T1000 (cell line): ENCODE data around the gene ZNF485.
"Not testable (repeated sequence)": the region's sequence is repeated elsewhere in the genome, so short reads cannot be mapped to it uniquely, and the experiment has no call there.

Experiments used
- DNase-seq: peaks from one replicate; lab custom pipeline; 2025; ENCODE audit warnings: mixed read lengths; lab: John Stamatoyannopoulos, UW

ZNF485 gene

GRCh38 chr10:43605850-43606322, 352 bp upstream of the ZNF485 start:
- DNase-seq: no peak

- DNase-seq: no peak
Measured at GRCh38 chr10:43607199-43607573, 948 bp downstream of the ZNF485 start.

- DNase-seq: no peak
Measured at GRCh38 chr10:43610636-43611035, 4.4 kb downstream of the ZNF485 start.

DNA sequence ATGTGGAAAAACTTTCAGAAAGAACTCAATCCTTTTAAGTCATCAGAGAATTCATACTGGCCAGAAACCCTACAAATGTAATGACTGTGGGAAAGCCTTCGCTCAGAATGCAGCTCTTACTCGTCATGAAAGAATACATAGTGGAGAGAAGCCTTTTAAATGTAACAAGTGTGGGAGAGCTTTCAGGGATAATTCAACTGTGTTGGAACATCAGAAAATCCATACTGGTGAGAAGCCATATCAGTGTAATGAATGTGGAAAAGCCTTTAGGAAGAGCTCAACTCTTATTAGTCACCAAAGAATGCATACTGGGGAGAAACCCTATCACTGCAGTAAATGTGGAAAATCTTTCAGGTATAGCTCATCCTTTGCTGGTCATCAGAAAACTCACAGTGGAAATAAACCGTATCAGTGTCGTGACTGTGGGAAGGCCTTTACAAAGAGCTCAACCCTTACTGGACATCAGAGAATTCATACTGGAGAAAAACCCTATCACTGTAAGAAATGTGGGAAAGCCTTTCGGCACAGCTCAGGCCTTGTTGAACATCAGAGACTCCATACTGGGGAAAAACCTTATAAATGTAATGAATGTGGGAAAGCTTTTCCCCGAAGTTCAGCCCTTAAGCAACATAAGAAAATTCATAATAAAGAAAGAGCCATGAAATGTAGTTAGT, 10.6 kb downstream of the ZNF485 start:
- no peak for DNase-seq

DNA sequence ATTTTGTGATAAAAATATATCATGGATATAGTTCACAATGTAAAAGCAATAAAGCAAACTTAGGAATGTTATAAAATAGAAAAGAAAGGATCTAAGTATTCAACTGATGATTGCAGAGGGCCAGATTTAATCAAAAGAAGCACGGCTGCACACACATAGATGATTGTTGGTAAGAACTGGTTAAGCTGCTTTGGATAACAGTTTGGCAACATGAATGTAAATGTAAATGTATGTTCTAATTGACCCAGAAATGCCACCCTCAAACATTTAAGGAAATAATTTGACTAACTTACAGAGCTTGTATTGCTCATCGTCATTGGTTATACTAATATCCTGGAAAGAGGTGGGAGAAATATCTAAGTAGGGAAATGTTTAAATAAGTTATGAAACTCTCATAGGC, 13.1 kb downstream of the ZNF485 start:
- DNase-seq: no peak

DNA sequence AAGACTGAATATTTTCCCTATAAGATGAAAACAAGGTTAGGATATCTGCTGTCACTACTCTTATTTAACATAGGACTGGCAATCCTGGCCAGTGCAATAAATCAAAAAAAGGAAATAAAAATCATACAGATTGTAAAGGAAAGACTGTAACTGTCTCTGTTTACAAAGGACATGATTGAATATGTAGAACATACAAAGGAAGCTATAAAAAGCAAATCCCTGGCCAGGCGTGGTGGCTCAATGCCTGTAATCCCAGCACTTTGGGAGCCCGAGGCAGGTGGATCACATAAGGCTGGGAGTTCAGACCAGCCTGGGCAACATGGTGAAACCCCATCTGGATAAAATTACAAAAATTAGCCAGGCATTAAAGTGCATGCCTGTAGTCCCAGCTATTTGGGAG, 15.8 kb downstream of the ZNF485 start:
- DNase-seq: no peak

GRCh38 chr10:43623351-43623750, 17.1 kb downstream of the ZNF485 start:
- no peak for DNase-seq

- no peak for DNase-seq
Measured at GRCh38 chr10:43627942-43628341, 21.7 kb downstream of the ZNF485 start.

DNA sequence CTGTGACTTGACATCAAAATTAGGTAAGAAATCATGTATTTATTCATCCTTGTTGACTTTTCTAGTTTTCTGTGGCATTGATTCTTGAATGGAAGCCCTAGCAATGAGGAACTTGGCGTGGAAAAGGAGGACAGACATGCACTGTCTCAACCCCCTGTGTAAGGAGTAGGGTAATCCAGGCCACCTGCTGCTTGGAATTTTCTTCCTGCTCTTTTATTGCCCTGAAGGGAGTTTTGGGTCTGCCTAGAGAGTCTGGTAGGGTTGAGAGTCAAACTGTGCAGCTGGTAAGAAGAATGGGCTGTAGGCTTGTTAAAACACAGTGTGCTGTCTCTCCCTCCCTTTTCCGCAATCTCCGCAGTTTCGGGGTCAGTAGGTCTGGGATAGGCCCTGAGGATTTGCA, 22.7 kb downstream of the ZNF485 start:
- no peak for DNase-seq

DNA sequence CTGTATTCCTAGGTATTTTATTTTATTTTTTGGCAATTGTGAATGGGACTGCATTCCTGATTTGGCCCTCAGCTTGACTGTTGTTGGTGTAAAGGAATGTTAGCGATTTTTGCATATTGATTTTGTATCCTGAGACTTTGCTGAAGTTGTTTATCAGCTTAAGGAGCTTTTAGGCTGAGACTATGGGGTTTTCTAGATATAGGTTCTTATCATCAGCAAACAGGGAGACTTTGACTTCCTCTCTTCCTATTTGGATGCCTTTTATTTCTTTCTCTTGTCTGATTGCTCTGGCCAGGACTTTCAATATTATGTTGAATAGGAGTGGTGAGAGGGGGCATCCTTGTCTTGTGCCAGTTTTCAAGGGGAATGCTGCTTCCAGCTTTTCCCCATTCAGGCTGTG, 29.6 kb downstream of the ZNF485 start:
- not testable (repeated sequence) for DNase-seq

GRCh38 chr10:43640603-43641002, 34.4 kb downstream of the ZNF485 start:
- no peak for DNase-seq

DNA sequence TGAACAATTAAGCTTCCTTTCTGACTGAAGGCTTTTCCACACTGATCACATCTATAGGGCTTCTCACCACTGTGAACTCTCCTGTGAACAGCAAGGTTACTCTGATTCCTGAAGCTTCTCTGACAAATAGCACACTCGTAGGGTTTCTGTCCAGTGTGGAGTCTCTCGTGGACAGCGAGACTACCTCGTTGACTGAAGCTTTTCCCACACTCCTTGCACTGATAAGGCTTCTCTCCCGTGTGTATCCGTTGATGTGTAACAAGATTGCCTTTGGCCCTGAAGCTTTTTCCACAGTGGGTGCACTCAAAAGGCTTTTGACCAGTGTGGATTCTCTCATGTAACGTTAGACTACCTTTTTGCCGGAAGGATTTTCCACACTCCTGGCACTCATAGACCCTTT, 38.0 kb downstream of the ZNF485 start:
- no peak for DNase-seq

GRCh38 chr10:43645866-43646265, 39.6 kb downstream of the ZNF485 start:
- no peak for DNase-seq

DNA sequence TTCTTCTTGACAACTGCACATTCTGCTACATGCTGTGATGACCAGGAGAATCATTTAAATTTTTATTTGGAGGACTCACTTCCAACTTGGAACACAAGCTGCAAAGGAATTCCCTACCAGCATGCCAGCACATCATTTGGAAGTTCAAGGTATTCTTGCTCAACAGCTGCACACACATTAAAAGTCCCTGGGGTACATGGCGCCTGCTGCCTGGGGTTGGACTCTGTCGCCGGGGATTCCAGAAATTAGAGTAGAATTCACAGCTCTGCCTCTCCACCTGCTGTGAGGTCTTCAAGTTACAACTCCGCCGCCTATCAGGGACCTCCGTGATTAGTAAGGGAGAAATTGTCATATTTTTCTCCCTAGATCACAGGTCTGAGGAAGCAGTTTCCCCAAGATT, 41.3 kb downstream of the ZNF485 start:
- no peak for DNase-seq

GRCh38 chr10:43648095-43648397, 41.8 kb downstream of the ZNF485 start:
- no peak for DNase-seq

GRCh38 chr10:43648398-43649184, 42.4 kb downstream of the ZNF485 start, which contains the start of gene ZNF32:
TSS of gene ZNF32 (minus strand) at chr10:43648881. CDS start at chr10:43646133, 2,748 bp downstream.
- peak; percentile 59 for DNase-seq

DNA sequence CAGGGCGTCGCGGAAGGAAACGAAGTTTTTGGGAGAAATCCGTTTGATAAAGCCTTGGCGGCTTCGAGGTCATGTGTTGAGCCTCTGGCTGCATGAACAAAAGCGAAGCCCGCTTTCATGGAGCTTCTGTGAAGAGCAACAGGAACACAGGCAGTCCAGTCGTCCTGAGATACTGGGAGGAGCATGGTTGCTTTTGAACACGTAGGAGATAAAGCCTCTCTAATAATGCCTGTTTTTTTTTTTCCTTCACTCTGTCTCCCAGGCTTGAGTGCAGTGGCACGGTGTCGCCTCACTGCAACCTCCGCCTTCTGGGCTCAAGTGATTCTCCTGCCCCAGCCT, 42.9 kb downstream of the ZNF485 start:
- DNase-seq: no peak

DNA sequence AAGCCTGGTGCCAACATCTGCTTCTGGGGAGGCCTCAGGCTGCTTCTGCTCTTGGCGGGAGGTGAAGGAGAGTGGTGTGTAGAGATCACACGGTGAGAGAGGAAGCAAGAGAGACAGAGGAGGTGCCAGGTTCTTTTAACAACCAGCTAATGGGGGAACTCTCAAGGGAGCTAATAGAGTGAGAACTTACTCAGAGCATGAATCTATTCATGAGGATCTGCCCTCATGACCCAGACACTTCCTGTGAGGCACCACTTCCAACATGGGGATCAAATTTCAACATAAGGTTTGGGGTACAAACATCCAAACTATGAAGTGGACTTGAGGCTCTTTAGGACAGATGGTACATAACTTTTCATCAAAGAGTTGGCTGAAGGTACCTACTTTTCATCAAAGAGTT, 47.5 kb downstream of the ZNF485 start:
- DNase-seq: no peak

GRCh38 chr10:43655311-43655710, 49.1 kb downstream of the ZNF485 start:
- no peak for DNase-seq

GRCh38 chr10:43658227-43658626, 52.0 kb downstream of the ZNF485 start:
- no peak for DNase-seq

- no peak for DNase-seq
Measured at GRCh38 chr10:43665054-43665453, 58.8 kb downstream of the ZNF485 start.

DNA sequence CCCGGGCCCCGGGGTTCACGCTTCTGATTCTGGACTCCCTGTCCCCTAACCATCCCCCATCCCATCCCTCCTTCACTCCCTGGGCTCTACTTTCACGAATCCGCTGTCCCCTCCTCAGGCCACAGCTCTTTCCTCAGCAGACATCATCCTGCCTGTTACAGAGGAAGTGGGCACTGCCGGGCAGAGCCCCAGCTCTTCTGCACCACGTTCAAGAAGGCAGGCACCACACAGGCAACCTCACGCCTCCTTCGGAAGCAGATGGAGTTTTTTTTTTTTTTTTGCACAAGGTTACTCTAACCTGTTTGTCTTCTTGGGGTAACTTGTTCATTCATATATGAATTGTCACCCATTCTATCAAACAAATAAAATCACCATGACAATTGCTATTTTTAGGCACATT, 60.3 kb downstream of the ZNF485 start:
- DNase-seq: no peak

DNA sequence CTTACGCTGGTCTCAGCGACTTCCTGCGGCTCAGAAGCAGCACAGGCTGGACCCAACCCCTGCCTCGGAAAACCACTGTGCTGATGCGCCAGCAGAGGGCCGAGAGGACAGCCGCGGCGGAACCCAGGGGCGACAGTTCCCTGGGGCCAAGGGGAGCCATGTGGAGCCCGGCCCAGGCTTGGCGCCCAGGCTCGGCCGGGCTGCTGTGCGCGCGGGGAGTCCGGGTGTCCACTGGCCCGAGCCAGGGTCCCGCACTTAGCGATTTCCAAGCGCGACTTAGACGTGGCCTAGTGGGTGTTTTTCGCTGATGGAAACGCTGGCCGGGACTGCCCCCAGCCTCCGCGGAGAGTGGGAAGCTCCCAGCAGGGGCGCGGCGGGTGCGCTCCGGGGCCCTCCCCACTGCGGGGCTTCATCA, 61.1 kb downstream of the ZNF485 start:
- DNase-seq: no peak
